Activated CD8-positive, alpha-beta memory T cell treated with anti-CD3 and anti-CD28 coated beads, Interleukin-2, amount 10 ng/mL, durations not matched to agents 7 days and 5 days (primary cell): ENCODE results near the gene CENPF. TPM values are rescaled to one million over a fixed set of nuclear protein-coding genes. Genes with fewer than 3 reads are reported as not detected.
A peak's percentile ranks its signal among the peaks of the same experiment; 100 is the strongest.

Experiments
- ATAC-seq: fragments of 150-1000 bp; cut with Tn5 transposase; one replicate; pipeline ENCODE4 v1.10.0; 2021; ENCODE audit warnings: moderate library complexity
- CTCF ChIA-PET: fragments of 350-600 bp; sonication (Branson Sonifier 250); formaldehyde crosslinking; loops from one replicate; lab custom pipeline; 2021; ENCODE audit warnings: antibody characterized with exemption; lab: Charles Lee
- DNase-seq: peaks from one replicate; pipeline ENCODE4 v3.0.0-alpha.2; 2020
- H3K27ac Mint-ChIP-seq: one replicate; pipeline ENCODE4 v1.8.0; 2021; ENCODE audit warnings: mild to moderate bottlenecking, mixed read lengths
- H3K27me3 Mint-ChIP-seq: one replicate; pipeline ENCODE4 v1.8.0; 2021; ENCODE audit warnings: mixed read lengths
- H3K36me3 Mint-ChIP-seq: one replicate; pipeline ENCODE4 v1.8.0; 2021; ENCODE audit warnings: mild to moderate bottlenecking, mixed read lengths
- H3K4me1 Mint-ChIP-seq: one replicate; pipeline ENCODE4 v1.8.0; 2021; ENCODE audit warnings: mixed read lengths
- H3K4me3 Mint-ChIP-seq: one replicate; pipeline ENCODE4 v1.8.0; 2021; ENCODE audit warnings: mild to moderate bottlenecking, moderate library complexity, mixed read lengths
- H3K9me3 Mint-ChIP-seq: one replicate; pipeline ENCODE4 v1.8.0; 2022; ENCODE audit warnings: low read depth, mixed read lengths
- total RNA-seq, 2 experiments: library from RNA; stranded (reverse); gene quantifications; one replicate each; pipeline ENCODE4 v1.2.3, GENCODE V29; 2021

Gene CENPF, protein sequence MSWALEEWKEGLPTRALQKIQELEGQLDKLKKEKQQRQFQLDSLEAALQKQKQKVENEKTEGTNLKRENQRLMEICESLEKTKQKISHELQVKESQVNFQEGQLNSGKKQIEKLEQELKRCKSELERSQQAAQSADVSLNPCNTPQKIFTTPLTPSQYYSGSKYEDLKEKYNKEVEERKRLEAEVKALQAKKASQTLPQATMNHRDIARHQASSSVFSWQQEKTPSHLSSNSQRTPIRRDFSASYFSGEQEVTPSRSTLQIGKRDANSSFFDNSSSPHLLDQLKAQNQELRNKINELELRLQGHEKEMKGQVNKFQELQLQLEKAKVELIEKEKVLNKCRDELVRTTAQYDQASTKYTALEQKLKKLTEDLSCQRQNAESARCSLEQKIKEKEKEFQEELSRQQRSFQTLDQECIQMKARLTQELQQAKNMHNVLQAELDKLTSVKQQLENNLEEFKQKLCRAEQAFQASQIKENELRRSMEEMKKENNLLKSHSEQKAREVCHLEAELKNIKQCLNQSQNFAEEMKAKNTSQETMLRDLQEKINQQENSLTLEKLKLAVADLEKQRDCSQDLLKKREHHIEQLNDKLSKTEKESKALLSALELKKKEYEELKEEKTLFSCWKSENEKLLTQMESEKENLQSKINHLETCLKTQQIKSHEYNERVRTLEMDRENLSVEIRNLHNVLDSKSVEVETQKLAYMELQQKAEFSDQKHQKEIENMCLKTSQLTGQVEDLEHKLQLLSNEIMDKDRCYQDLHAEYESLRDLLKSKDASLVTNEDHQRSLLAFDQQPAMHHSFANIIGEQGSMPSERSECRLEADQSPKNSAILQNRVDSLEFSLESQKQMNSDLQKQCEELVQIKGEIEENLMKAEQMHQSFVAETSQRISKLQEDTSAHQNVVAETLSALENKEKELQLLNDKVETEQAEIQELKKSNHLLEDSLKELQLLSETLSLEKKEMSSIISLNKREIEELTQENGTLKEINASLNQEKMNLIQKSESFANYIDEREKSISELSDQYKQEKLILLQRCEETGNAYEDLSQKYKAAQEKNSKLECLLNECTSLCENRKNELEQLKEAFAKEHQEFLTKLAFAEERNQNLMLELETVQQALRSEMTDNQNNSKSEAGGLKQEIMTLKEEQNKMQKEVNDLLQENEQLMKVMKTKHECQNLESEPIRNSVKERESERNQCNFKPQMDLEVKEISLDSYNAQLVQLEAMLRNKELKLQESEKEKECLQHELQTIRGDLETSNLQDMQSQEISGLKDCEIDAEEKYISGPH (N-terminal part only)
- total RNA-seq = 100 to 1,000 TPM; 150 to 158 TPM

DNA sequence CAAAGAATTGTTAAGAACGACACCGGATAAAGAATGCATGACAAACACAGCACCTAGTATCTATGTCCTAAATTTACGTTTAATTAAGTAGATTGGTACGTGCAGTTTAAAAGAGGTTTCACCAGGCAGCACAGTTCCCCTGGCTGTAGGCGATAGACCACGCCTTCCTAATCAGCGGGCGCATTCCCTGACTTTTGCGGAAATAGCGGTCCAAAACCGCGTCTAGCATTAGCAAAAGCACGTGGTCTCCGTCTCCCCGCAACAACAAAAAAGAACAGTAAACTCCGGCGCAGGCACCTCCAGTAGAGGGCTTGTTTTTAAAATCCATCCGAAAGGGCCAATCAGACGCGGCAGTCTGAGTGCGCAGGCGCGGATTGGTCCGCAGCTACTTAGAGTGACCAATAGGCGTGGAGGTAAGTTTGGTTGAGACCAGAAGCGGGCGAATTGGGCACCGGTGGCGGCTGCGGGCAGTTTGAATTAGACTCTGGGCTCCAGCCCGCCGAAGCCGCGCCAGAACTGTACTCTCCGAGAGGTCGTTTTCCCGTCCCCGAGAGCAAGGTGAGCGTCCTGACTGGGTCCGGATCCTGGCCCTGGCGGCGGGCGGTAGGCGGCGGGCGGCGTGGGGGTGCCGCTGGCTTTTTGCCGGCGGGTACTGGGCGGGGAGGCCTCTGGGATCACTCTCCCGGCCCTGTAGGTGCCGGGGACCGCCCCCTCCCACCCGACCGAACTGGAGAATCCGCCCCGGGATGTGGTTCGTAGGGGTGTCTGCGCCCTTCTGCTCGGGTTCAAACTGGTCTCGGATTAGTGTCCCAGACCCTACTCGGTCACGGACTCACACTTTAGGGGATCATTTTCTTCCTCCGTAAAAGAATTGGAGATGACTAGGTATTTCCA lies at the start of gene CENPF:
Gene CENPF (plus strand): TSS at position 432 of the 894 bp plus-strand sequence. CDS start 10,560 bp downstream, outside the sequence.
- peak; percentile 97 for DNase-seq
- Mint-ChIP-seq H3K4me1 (peaks cover 24% of the 10 kb centered on the region), H3K36me3 (peaks cover 24% of the 10 kb centered on the region), H3K9me3 (no peaks in the 10 kb centered on the region), H3K4me3 (peak within 1 kb of the TSS; percentile 92), H3K27me3 (no peaks in the 10 kb centered on the region), H3K27ac (peak within 1 kb of the TSS; percentile 96)
- peak; percentile 98 for ATAC-seq
- CTCF ChIA-PET = interaction anchor here (0.9 to 1.9 kb wide), 5 partner anchors 18 to 271 kb away, joined by 3 to 10 read pairs (median 4); no protein-coding TSS in a partner anchor

DNA sequence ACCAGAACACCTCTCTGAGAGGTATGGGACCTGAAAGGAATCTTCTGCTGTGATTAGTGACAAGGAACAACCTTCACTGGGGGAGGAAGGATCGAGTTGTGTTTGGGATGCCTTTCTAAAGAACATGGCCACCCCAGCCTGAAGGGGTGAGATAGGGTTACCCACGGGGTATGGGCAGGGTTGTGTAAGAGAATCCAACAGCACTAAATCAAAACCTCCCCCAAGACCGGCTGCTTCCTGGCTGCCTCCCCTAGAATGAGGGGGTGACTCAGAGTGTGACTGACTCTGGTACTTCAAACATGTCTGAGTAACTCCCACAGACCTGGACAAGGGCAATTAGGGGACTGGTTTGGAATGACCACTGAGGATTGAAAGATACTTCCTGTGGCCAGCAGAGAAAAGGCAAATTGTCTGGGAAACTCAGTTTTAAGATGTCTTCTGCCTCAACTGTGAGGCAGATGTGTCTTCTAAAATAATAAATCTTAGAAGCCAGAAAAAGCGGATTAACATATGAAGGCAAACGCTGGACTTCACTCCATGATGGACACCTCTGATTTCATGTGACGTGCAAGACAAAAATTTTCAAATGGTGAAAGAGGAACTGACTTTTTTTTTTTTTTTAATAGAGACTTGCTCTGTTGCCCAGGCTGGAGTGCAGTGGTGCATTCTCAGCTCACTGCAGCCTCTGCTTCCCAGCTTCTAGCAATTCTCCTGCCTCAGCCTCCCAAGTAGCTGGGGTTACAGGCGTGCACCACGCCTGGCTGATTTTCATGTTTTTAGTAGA lies 44.9 kb upstream of the CENPF start:
- CTCF ChIA-PET = interaction anchor here (1.3 kb wide), 1 partner anchor 26 kb away, joined by 3 read pairs; no protein-coding TSS in a partner anchor
- ATAC-seq (no peak), DNase-seq (no peak)
- H3K27ac Mint-ChIP-seq = no peak overlapping the region
- no peaks in the 10 kb centered on the region for H3K4me1 Mint-ChIP-seq
- H3K27me3 Mint-ChIP-seq = peaks cover 54% of the 10 kb centered on the region
- no peaks in the 10 kb centered on the region for H3K36me3 Mint-ChIP-seq
- no peak overlapping the region for H3K4me3 Mint-ChIP-seq
- no peaks in the 10 kb centered on the region for H3K9me3 Mint-ChIP-seq

DNA sequence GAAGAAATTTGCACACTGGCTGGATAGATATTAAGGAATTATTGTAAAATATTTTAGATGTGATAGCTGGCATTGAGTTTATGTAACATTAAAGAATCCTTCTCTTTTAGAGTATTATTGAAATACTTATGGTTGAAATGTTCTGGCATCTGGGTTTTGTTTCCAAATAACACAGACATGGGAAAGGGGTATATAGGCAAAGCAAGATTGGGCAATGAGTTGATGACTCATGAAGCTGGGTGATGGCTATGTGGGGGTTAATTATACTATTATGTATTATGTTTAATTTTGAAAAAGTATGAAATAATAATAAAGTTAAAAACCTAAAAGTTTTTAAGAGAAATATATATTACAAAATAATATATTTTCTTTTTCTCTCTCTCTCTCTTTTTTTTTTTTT lies 39.1 kb upstream of the CENPF start:
- H3K4me3 Mint-ChIP-seq = no peak overlapping the region
- ATAC-seq = no peak
- H3K27ac Mint-ChIP-seq = no peak overlapping the region
- H3K9me3 Mint-ChIP-seq = no peaks in the 10 kb centered on the region
- no peaks in the 10 kb centered on the region for H3K4me1 Mint-ChIP-seq
- CTCF ChIA-PET = no interaction called here
- H3K27me3 Mint-ChIP-seq = peaks cover 38% of the 10 kb centered on the region
- no peak for DNase-seq
- no peaks in the 10 kb centered on the region for H3K36me3 Mint-ChIP-seq

DNA sequence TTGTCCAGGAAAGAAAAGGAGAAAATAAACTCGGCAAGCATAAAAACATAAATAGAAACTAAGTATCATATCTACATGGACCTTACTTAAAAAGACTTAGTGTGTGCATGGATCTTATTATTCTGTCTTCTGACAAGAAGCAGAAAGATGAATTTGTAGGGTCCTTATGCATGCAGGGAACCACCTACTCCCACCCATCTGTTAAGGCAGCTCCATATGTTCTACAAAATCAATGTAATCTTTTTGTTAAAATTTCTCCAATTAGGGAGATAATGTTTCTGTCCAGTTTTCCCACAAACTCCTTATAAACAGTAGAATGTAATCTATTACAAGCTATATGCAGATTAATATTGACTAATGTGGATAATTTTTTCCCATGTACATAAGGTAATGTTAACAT lies 37.7 kb upstream of the CENPF start:
- no peaks in the 10 kb centered on the region for H3K4me1 Mint-ChIP-seq
- ATAC-seq (no peak), DNase-seq (no peak)
- H3K27me3 Mint-ChIP-seq = peaks cover 37% of the 10 kb centered on the region
- no peaks in the 10 kb centered on the region for H3K36me3 Mint-ChIP-seq
- no peak overlapping the region for H3K27ac Mint-ChIP-seq
- no peak overlapping the region for H3K4me3 Mint-ChIP-seq
- no peaks in the 10 kb centered on the region for H3K9me3 Mint-ChIP-seq
- CTCF ChIA-PET = no interaction called here

GRCh38 chr1:214566158-214567104 lies 36.6 kb upstream of the CENPF start:
- Mint-ChIP-seq H3K9me3 (no peaks in the 10 kb centered on the region), H3K27me3 (peaks cover 39% of the 10 kb centered on the region), H3K4me3 (no peak overlapping the region), H3K36me3 (no peaks in the 10 kb centered on the region), H3K4me1 (no peaks in the 10 kb centered on the region), H3K27ac (no peak overlapping the region)
- CTCF ChIA-PET = no interaction called here
- DNase-seq (no peak), ATAC-seq (no peak)

GRCh38 chr1:214567481-214567980 lies 35.5 kb upstream of the CENPF start:
- Mint-ChIP-seq H3K9me3 (no peaks in the 10 kb centered on the region), H3K36me3 (no peaks in the 10 kb centered on the region), H3K4me3 (no peak overlapping the region), H3K27ac (no peak overlapping the region), H3K4me1 (no peaks in the 10 kb centered on the region), H3K27me3 (peaks cover 30% of the 10 kb centered on the region)
- ATAC-seq (no peak), DNase-seq (no peak)
- CTCF ChIA-PET = no interaction called here

GRCh38 chr1:214568328-214568727 lies 34.7 kb upstream of the CENPF start:
- Mint-ChIP-seq H3K9me3 (no peaks in the 10 kb centered on the region), H3K36me3 (no peaks in the 10 kb centered on the region), H3K27me3 (peaks cover 28% of the 10 kb centered on the region), H3K4me1 (no peaks in the 10 kb centered on the region), H3K4me3 (no peak overlapping the region), H3K27ac (no peak overlapping the region)
- DNase-seq (no peak), ATAC-seq (no peak)
- CTCF ChIA-PET = no interaction called here

- Mint-ChIP-seq H3K27ac (no peak overlapping the region), H3K9me3 (no peaks in the 10 kb centered on the region), H3K27me3 (peaks cover 25% of the 10 kb centered on the region), H3K36me3 (no peaks in the 10 kb centered on the region), H3K4me1 (no peaks in the 10 kb centered on the region), H3K4me3 (no peak overlapping the region)
- DNase-seq (no peak), ATAC-seq (no peak)
- CTCF ChIA-PET = no interaction called here
Observed at GRCh38 chr1:214569357-214570004, 33.5 kb upstream of the CENPF start.

- peaks cover 20% of the 10 kb centered on the region for H3K27me3 Mint-ChIP-seq
- H3K4me3 Mint-ChIP-seq = no peak overlapping the region
- H3K27ac Mint-ChIP-seq = no peak overlapping the region
- no peaks in the 10 kb centered on the region for H3K9me3 Mint-ChIP-seq
- no peak for DNase-seq
- no peaks in the 10 kb centered on the region for H3K36me3 Mint-ChIP-seq
- no peak for ATAC-seq
- H3K4me1 Mint-ChIP-seq = no peaks in the 10 kb centered on the region
- CTCF ChIA-PET = no interaction called here
Observed at GRCh38 chr1:214570442-214570841, 32.6 kb upstream of the CENPF start.

- peaks cover 16% of the 10 kb centered on the region for H3K27me3 Mint-ChIP-seq
- H3K36me3 Mint-ChIP-seq = no peaks in the 10 kb centered on the region
- no peak for DNase-seq
- no peak overlapping the region for H3K4me3 Mint-ChIP-seq
- H3K9me3 Mint-ChIP-seq = peaks cover 6% of the 10 kb centered on the region
- no peak overlapping the region for H3K27ac Mint-ChIP-seq
- no peak for ATAC-seq
- CTCF ChIA-PET = no interaction called here
- no peaks in the 10 kb centered on the region for H3K4me1 Mint-ChIP-seq
Observed at GRCh38 chr1:214571281-214571680, 31.7 kb upstream of the CENPF start.
